ENCODE data around the gene EFNB2. TPM values are rescaled to one million over a fixed set of nuclear protein-coding genes. Genes with fewer than 3 reads are reported as not detected.

Gene EFNB2
- total RNA-seq, 4 donors from 2014 or later = 46.8 to 84.2 (median 77.6) TPM

DNA sequence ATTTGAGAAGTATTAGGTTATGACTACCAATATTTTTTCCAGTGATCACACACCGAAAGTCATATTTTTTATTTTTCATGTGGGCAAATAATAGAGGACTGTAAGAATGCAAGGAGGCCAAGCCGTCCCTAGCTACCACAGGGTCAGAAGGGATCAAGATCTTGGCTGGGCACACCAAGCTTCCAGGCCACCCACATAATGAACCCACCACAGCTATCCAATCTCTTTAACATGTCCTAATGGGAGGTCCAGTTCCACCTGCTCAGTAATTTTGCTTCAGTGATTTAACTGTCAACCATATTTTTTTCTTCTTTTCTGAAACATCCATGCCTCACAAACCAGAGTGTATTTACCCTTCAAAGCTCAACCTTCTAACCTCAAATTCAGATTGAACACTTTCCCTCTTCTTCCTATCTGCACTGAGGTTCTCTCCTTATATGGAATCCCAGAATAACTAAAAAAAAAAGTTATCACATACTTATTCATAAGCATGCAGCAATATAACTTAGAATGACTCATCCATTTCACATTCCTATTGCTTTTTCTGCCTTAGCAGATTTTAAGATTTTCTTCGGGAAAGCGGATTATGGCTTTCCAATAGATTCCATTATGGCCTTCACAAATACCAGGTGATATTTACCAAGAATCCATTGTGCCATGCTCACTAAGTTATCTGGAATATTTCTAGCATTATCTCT, 20.3 kb upstream of the EFNB2 start:
- no peak for DNase-seq
- no peak for TF ChIP-seq EP300 (IDR thresholded peaks at IDR 0.05; ENCODE audit: low read depth)
- peaks cover 3 to 27% (median 11%) of the 10 kb centered on the region in 4 donors for H3K4me1 ChIP-seq
- H3K27ac ChIP-seq = no peak overlapping the region
- H3K27me3 ChIP-seq = no peaks in the 10 kb centered on the region
- no peak overlapping the region for H3K4me3 ChIP-seq
- intact Hi-C loops (cut with DNase I; ENCODE audit: low total_unique reads) (no loop called here), in situ Hi-C loops (cut with MboI; ENCODE audit: low pct_ligation_motif_present in 1 of 4, low pct_unique_long_range_greater_than_20kb in 1 of 4, low sequenced_read_pairs in 3 of 4) (loop anchor here in 1 of 4 donors (25.0 kb wide), 1 partner anchor 357 kb away; no protein-coding TSS in a partner anchor)
- WGBS, 2 donors (ENCODE audit: low coverage in 1 of 2) = 90 to 93% methylated on average over 3 to 4 of the region's 4 CpGs
- H3K36me3 ChIP-seq = peaks cover 0 to 56% (median 19%) of the 10 kb centered on the region in 4 donors
- no peaks in the 10 kb centered on the region for H3K9me3 ChIP-seq

GRCh38 chr13:106551751-106552150, 16.3 kb upstream of the EFNB2 start:
- in situ Hi-C loops (cut with MboI; ENCODE audit: low pct_ligation_motif_present in 1 of 4, low pct_unique_long_range_greater_than_20kb in 1 of 4, low sequenced_read_pairs in 3 of 4) = loop anchor here in 1 of 4 donors (25.0 kb wide), 1 partner anchor 361 kb away; no protein-coding TSS in a partner anchor
- no peak overlapping the region for H3K4me3 ChIP-seq
- no peak for TF ChIP-seq EP300 (IDR thresholded peaks at IDR 0.05; ENCODE audit: low read depth)
- no peak for TF ChIP-seq CTCF (IDR thresholded peaks at IDR 0.05)
- TF ChIP-seq POLR2AphosphoS5 (IDR thresholded peaks at IDR 0.05) = no peak
- TF ChIP-seq POLR2A (IDR thresholded peaks at IDR 0.05) = no peak
- no peaks in the 10 kb centered on the region for H3K9me3 ChIP-seq
- intact Hi-C loops (cut with DNase I; ENCODE audit: low total_unique reads) = no loop called here
- H3K27ac ChIP-seq = no peak overlapping the region
- peaks cover 0 to 46% (median 17%) of the 10 kb centered on the region in 4 donors for H3K36me3 ChIP-seq
- no peaks in the 10 kb centered on the region for H3K27me3 ChIP-seq
- WGBS, 2 donors (ENCODE audit: low coverage in 1 of 2) = 92 to 98% methylated on average over 3 of the region's 3 CpGs
- H3K4me1 ChIP-seq = peaks cover 0 to 18% (median 5%) of the 10 kb centered on the region in 4 donors
- DNase-seq = no peak

DNA sequence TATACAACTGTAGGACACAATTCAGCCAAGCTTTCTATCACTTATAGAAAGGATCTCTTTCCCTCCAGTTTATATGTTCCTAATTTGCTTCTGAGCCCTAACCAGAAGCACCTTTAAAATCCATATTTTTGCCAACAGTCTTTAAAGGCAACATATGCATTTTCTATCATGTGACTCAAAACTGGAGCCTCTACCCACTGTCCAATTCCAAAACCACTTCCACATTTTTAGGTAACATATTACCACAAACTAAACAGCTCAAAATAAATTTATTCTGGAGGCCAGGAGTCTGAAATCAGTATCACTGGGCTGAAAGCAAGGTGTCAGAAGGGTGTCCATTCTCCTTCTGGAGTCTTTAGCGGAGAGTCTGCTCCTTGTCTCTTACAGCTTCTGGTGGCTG, 15.9 kb upstream of the EFNB2 start:
- peaks cover 0 to 42% (median 15%) of the 10 kb centered on the region in 4 donors for H3K36me3 ChIP-seq
- in situ Hi-C loops (cut with MboI; ENCODE audit: low pct_ligation_motif_present in 1 of 4, low pct_unique_long_range_greater_than_20kb in 1 of 4, low sequenced_read_pairs in 3 of 4) = loop anchor here in 1 of 4 donors (25.0 kb wide), 1 partner anchor 361 kb away; no protein-coding TSS in a partner anchor
- TF ChIP-seq EP300 (IDR thresholded peaks at IDR 0.05; ENCODE audit: low read depth) = no peak
- no peak for TF ChIP-seq CTCF (IDR thresholded peaks at IDR 0.05)
- no peak for TF ChIP-seq POLR2AphosphoS5 (IDR thresholded peaks at IDR 0.05)
- no peak for TF ChIP-seq POLR2A (IDR thresholded peaks at IDR 0.05)
- H3K27ac ChIP-seq = no peak overlapping the region
- H3K4me1 ChIP-seq = peaks cover 0 to 18% (median 5%) of the 10 kb centered on the region in 4 donors
- intact Hi-C loops (cut with DNase I; ENCODE audit: low total_unique reads) = no loop called here
- WGBS, 2 donors (ENCODE audit: low coverage in 1 of 2) = 92 to 100% methylated on average over 1 of the region's 1 CpG
- DNase-seq = no peak
- no peaks in the 10 kb centered on the region for H3K27me3 ChIP-seq
- H3K4me3 ChIP-seq = no peak overlapping the region
- H3K9me3 ChIP-seq = no peaks in the 10 kb centered on the region

- Histone ChIP-seq H3K36me3 (peaks cover 0 to 35% (median 11%) of the 10 kb centered on the region in 4 donors), H3K9me3 (no peaks in the 10 kb centered on the region), H3K4me1 (peaks cover 0 to 18% (median 5%) of the 10 kb centered on the region in 4 donors), H3K27me3 (no peaks in the 10 kb centered on the region), H3K27ac (no peak overlapping the region), H3K4me3 (no peak overlapping the region)
- intact Hi-C loops (cut with DNase I; ENCODE audit: low total_unique reads) = no loop called here
- no peak for DNase-seq
- no peak for TF ChIP-seq POLR2AphosphoS5 (IDR thresholded peaks at IDR 0.05)
- TF ChIP-seq CTCF (IDR thresholded peaks at IDR 0.05) = no peak
- TF ChIP-seq EP300 (IDR thresholded peaks at IDR 0.05; ENCODE audit: low read depth) = no peak
- no peak for TF ChIP-seq POLR2A (IDR thresholded peaks at IDR 0.05)
- WGBS, 2 donors (ENCODE audit: low coverage in 1 of 2) = 43 to 85% methylated on average over 1 to 4 of the region's 4 CpGs
- in situ Hi-C loops (cut with MboI; ENCODE audit: low pct_ligation_motif_present in 1 of 4, low pct_unique_long_range_greater_than_20kb in 1 of 4, low sequenced_read_pairs in 3 of 4) = loop anchor here in 1 of 4 donors (25.0 kb wide), 1 partner anchor 362 kb away; no protein-coding TSS in a partner anchor
Observed at GRCh38 chr13:106550570-106551135, 15.2 kb upstream of the EFNB2 start.
